ENCODE results near the gene HERC3. TPM values are rescaled to one million over a fixed set of nuclear protein-coding genes. Genes with fewer than 3 reads are reported as not detected.

HERC3 gene
- total and polyA plus RNA-seq, 2 of the 13 experiments (the other 11 are each of a cell fraction or from before 2014, with no cell fraction given) = 3.8 to 6.2 TPM

DNA sequence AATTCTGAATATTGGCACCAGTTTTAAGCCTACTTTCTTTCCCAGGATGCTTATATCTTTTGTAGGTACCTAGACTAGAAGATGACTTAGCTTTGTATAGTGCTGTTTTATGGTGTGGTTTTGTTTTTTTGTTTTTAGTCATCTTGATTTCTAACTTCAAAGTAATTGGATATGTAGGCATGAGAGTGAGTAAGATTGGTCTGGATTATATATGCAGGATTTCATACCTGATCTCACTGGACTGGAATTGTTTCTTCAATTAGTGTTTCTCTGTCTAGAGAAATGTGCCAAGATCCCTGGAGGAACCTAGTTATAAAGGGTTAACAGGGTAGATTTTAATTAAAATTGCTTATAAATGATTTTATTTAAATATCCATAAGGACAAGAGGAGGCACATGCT is 82.3 kb downstream of the HERC3 start:
- Histone ChIP-seq H3K4me2 (ENCODE audit: low read depth, low read length) (no peak overlapping the region), H3K4me1 (ENCODE audit: insufficient read depth, low read length) (no peaks in the 10 kb centered on the region), H3K36me3 (replicated peaks in 1 of 2; ENCODE audit: control insufficient read depth in 1 of 2, insufficient read depth in 2 of 2, low read length in 2 of 2) (no peaks in the 10 kb centered on the region), H2AFZ (ENCODE audit: low read length) (no peak overlapping the region), H3K9ac (ENCODE audit: insufficient read depth, low read depth, low read length) (no peak overlapping the region), H3K79me2 (ENCODE audit: insufficient read depth, low read length) (no peaks in the 10 kb centered on the region), H3K4me3 (replicated peaks in 1 of 3; ENCODE audit: insufficient read depth in 1 of 3, low read depth in 2 of 3, low read length in 3 of 3) (no peak overlapping the region), H3K27me3 (ENCODE audit: control insufficient read depth in 1 of 2, insufficient read depth in 2 of 2, low read length in 2 of 2) (no peaks in the 10 kb centered on the region), H3K27ac (ENCODE audit: extremely low read length, insufficient read depth, low read length) (no peak overlapping the region), H4K20me1 (ENCODE audit: insufficient read depth, low read length) (no peaks in the 10 kb centered on the region), H3K9me3 (ENCODE audit: low read length) (no peaks in the 10 kb centered on the region)
- FAIRE-seq (no peak), ATAC-seq (no peak), DNase-seq (ENCODE audit: low spot score) (no peak)
- TF ChIP-seq GZF1 (CRISPR knock-in tag; IDR thresholded peaks at IDR 0.05) = no peak
- TF ChIP-seq ZBTB7B (CRISPR knock-in tag; IDR thresholded peaks at IDR 0.05) = no peak
- TF ChIP-seq KLF13 (CRISPR knock-in tag; IDR thresholded peaks at IDR 0.05) = no peak
- TF ChIP-seq, protein P1, sequence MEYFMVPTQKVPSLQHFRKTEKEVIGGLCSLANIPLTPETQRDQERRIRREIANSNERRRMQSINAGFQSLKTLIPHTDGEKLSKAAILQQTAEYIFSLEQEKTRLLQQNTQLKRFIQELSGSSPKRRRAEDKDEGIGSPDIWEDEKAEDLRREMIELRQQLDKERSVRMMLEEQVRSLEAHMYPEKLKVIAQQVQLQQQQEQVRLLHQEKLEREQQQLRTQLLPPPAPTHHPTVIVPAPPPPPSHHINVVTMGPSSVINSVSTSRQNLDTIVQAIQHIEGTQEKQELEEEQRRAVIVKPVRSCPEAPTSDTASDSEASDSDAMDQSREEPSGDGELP (IDR thresholded peaks at IDR 0.05; ENCODE audit: borderline replicate concordance, low read depth) = no peak
- TF ChIP-seq ZSCAN12 (CRISPR knock-in tag; IDR thresholded peaks at IDR 0.05) = no peak
- TF ChIP-seq ZNF30 (CRISPR knock-in tag; IDR thresholded peaks at IDR 0.05) = no peak
- BruUV-seq (replicated peaks) = no TSS peak
- POLR2A ChIA-PET = no interaction called here
- CTCF ChIA-PET (ENCODE audit: low intra/inter-chr PET ratio, low total read pairs) = no interaction called here
- intact Hi-C loops (cut with micrococcal nuclease; ENCODE audit: unreplicated experiment) (loop anchor here (10.0 kb wide), 1 partner anchor 350 kb away; no protein-coding TSS in a partner anchor), in situ Hi-C loops (cut with HindIII; ENCODE audit: extremely low pct_ligation_motif_present, low pct_unique_long_range_greater_than_20kb) (no loop called here)

DNA sequence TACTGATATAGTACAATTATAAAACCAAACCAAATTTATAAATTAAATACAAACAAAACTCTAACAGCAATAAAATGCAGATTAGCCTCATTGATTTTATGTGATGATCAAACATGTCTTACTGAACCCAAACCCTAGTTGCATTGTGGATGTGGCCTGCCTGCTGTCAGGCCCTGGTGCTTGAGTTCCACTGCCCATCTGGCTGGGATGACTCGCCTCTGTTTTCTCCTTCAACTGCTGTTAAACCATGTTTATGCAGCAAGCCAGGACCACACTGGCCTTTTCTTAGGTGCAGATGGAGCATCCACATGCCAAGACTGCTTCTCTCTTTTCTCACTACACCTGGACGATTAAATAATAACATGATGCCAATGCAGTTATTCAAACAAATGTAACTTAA is 82.7 kb downstream of the HERC3 start:
- Histone ChIP-seq H4K20me1 (ENCODE audit: insufficient read depth, low read length) (no peaks in the 10 kb centered on the region), H3K9me3 (ENCODE audit: low read length) (no peaks in the 10 kb centered on the region), H2AFZ (ENCODE audit: low read length) (no peak overlapping the region), H3K4me2 (ENCODE audit: low read depth, low read length) (no peak overlapping the region), H3K79me2 (ENCODE audit: insufficient read depth, low read length) (no peaks in the 10 kb centered on the region), H3K27ac (ENCODE audit: extremely low read length, insufficient read depth, low read length) (no peak overlapping the region), H3K36me3 (replicated peaks in 1 of 2; ENCODE audit: control insufficient read depth in 1 of 2, insufficient read depth in 2 of 2, low read length in 2 of 2) (no peaks in the 10 kb centered on the region), H3K4me1 (ENCODE audit: insufficient read depth, low read length) (no peaks in the 10 kb centered on the region), H3K9ac (ENCODE audit: insufficient read depth, low read depth, low read length) (no peak overlapping the region), H3K27me3 (ENCODE audit: control insufficient read depth in 1 of 2, insufficient read depth in 2 of 2, low read length in 2 of 2) (no peaks in the 10 kb centered on the region), H3K4me3 (replicated peaks in 1 of 3; ENCODE audit: insufficient read depth in 1 of 3, low read depth in 2 of 3, low read length in 3 of 3) (no peak overlapping the region)
- BruUV-seq (replicated peaks) = no TSS peak
- intact Hi-C loops (cut with micrococcal nuclease; ENCODE audit: unreplicated experiment) (loop anchor here (10.0 kb wide), 1 partner anchor 350 kb away; no protein-coding TSS in a partner anchor), in situ Hi-C loops (cut with HindIII; ENCODE audit: extremely low pct_ligation_motif_present, low pct_unique_long_range_greater_than_20kb) (no loop called here)
- ChIA-PET POLR2A (no interaction called here), CTCF (ENCODE audit: low intra/inter-chr PET ratio, low total read pairs) (no interaction called here)
- WGBS (ENCODE audit: low lambda C conversion rate) = 95% methylated on average over 2 of the region's 2 CpGs
- FAIRE-seq = no peak
- TF ChIP-seq ZNF251 (CRISPR knock-in tag; IDR thresholded peaks at IDR 0.05) (no peak), ZEB1 (IDR thresholded peaks at IDR 0.05; ENCODE audit: insufficient replicate concordance, low read depth) (no peak), SRSF9 (IDR thresholded peaks at IDR 0.05; ENCODE audit: borderline replicate concordance, insufficient read depth, low read depth, low read length, poor library complexity, severe bottlenecking) (no peak), ZNF572 (CRISPR knock-in tag; IDR thresholded peaks at IDR 0.05) (no peak), SALL2 (CRISPR knock-in tag; IDR thresholded peaks at IDR 0.05) (no peak), SRF (IDR thresholded peaks at IDR 0.05; ENCODE audit: low read depth, low read length) (no peak)
- DNase-seq (ENCODE audit: low spot score) = no peak
- no peak for ATAC-seq
